Measurements from ENCODE around the gene TMEM184C.

Gene TMEM184C

GRCh38 chr4:147599769-147600168, 17.4 kb upstream of the TMEM184C start:
- DNase-seq, result peak; percentile 74

DNA sequence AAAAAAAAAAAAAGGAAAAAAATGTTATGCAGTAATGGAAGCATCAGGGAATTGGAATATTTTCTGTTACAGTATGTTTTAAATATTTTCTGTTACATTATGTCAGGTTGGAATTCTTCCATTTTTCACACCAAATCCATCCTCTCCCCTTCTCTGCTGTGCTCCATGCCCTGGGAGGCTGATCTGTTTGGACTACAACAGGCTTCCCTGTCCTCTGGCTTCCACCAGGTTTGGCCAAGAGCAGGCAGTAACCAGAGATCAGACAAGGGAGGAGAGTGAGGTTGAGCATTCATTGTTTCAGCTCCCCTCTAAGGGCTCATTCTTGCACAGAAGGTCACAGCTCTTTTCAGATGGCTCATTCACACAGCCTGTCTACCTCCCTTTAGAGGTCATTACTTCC, 11.7 kb upstream of the TMEM184C start:
- DNase-seq, result no peak

- DNase-seq, result no peak
Measured at GRCh38 chr4:147607471-147607870, 9.7 kb upstream of the TMEM184C start.

GRCh38 chr4:147610686-147611085, 6.5 kb upstream of the TMEM184C start:
- no peak for DNase-seq

GRCh38 chr4:147616849-147617172, 386 bp upstream of the TMEM184C start:
- DNase-seq, result no peak

DNA sequence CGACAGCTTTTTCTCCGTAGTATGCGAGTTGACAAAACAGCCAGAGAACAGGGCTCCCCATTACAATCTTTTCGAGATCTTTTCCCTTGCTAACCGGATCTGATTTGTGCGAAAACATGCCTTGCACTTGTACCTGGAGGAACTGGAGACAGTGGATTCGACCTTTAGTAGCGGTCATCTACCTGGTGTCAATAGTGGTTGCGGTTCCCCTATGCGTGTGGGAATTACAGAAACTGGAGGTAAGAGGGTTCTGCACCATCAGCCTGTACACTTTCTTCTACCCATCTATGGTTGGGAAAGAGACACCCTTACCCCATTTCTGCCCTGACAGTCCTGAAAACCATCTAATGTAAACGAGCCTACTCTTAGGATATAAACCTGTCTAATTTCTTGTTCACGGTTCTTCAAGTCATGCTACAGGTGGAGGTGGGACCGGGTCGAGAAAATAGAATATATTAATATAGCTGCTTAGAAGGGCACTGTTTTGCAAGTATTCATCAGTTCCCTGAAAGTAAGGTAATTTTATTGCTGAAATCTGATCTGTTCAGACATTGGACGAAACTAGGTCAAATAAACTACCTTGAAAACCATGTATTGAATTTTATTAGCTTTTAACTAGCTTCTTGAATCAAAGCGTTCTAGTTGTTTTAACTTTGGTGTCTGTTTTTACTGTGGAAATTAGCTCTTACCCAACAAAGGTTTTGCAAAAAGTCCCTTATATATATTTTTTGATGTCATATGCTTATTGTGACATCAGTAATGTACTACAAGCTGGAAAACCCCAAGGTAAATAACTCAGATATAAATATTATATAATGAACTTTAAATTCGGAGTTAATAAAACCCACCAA, 869 bp downstream of the TMEM184C start:
- no peak for DNase-seq

- no peak for DNase-seq
Measured at GRCh38 chr4:147620315-147620714, 3.1 kb downstream of the TMEM184C start.

GRCh38 chr4:147625733-147626132, 8.5 kb downstream of the TMEM184C start:
- DNase-seq, result no peak

DNA sequence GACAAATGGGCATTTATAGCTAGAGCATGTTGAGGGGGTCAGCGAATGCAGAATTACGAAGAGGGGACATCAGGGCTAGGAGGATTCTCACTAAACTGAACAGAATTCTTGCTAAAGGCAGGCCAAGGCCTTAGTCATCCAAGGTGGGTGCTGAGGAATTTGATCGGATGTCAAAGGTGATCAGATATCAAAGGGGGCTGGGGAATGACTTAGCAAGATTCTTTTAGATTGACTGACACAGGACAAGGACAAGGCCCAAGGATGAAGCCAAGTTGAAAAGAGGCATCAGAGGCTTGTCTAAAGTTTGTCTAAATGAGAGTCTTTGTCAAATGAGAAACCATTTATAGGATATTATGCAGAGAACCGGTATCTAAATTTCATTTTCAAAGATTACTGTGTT, 9.7 kb downstream of the TMEM184C start:
- DNase-seq, result no peak

GRCh38 chr4:147628415-147628814, 11.2 kb downstream of the TMEM184C start:
- DNase-seq, result no peak

DNA sequence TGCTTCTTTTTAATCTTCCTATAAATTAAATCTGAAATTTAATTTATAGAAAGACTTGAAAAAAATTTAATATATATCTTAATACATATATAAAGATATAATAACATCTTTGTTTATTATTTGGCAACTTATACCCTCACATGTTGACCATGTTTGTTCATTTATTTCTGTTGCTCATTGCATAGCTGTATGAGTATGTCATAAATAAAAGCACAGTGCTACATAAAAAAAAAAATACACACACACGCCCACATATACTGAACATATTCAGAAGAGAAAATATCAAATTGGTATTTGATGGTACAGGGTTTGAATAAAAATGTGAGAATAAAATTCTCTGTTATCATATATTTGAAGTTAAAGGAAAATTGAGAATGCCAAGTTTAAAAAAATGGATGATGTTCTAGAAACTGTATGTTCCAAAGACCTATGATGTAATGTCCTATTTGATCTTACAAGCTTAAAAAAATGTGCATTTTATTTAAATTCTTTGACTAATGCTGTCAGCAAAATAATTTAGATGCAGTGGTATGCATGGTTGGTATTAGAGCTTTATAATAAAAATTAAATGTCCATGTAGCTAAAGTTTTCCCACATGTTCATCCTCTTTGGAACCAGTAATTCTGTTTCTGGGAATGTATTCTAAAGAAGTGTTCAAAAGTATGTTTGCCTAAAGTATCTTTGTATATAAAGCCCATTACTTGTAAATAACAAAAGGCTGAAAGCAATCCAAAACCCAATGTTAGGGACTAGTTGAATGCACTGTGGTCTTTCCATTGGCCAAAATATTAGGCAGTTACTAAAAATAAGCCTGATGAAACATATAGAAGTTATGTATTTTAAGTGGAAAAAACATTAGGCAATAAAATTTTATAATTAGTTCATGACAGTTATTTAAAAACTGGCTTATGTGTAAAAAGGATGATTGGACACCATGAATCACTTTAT, 12.9 kb downstream of the TMEM184C start:
- no peak for DNase-seq

GRCh38 chr4:147633113-147633512, 15.9 kb downstream of the TMEM184C start:
- peak; percentile 41 for DNase-seq

DNA sequence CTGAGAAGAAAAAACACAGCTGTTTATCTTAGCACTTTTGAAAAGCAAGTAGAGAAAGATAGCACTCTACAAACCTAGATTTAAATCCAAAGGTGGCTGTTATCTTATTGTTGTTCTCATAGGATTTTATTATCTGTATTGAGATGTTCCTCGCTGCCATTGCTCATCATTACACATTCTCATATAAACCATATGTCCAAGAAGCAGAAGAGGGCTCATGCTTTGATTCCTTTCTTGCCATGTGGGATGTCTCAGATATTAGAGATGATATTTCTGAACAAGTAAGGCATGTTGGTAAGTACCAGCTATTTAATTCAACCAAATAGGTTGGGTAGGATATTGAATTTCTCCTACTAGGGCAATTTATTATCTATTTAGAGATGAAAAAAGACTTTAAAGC, 16.4 kb downstream of the TMEM184C start:
- DNase-seq, result no peak

- DNase-seq, result no peak
Measured at GRCh38 chr4:147635348-147635747, 18.2 kb downstream of the TMEM184C start.

- DNase-seq, result no peak
Measured at GRCh38 chr4:147638365-147638764, 21.2 kb downstream of the TMEM184C start.

DNA sequence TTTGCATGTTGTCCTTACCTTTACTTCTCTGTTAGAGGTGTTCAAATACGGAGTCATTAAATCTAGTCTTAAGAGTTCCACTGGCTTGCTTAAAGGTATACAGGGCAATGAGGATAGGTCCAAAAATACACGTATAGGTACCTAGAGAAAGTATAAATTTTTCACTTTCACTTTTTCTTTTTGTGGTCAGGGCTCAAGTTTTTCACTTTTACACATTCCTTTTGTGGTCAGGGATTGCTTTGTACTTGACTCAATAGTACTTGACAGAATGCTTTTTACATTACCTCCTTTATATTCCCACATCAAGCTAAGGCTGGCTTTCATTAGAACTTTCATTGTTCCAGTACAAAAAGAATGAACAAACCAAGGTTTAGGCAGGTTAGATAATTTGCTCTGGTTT, 21.7 kb downstream of the TMEM184C start:
- DNase-seq, result no peak

DNA sequence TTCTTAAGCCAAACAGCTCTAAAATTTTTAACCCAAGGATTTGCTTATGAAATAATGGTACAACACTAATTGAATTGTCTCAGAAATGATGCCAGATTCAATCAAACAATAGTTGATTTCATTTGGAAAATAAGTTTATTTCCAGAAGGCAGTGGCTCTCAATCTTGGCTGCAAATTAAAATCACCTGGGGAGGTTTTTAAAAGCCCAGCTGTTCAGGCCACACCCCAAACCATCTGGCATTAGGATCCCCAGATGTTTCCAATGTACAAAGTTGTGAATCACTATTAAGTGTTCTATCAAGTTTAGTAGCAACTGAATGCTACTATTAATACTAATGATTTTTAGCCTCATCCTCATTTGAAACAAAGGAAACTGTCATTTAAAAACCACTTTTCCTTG, 22.2 kb downstream of the TMEM184C start:
- no peak for DNase-seq

GRCh38 chr4:147640331-147640730, 23.1 kb downstream of the TMEM184C start:
- DNase-seq, result no peak

- DNase-seq, result no peak
Measured at GRCh38 chr4:147643616-147644015, 26.4 kb downstream of the TMEM184C start.

- DNase-seq, result no peak
Measured at GRCh38 chr4:147644471-147644870, 27.3 kb downstream of the TMEM184C start.

DNA sequence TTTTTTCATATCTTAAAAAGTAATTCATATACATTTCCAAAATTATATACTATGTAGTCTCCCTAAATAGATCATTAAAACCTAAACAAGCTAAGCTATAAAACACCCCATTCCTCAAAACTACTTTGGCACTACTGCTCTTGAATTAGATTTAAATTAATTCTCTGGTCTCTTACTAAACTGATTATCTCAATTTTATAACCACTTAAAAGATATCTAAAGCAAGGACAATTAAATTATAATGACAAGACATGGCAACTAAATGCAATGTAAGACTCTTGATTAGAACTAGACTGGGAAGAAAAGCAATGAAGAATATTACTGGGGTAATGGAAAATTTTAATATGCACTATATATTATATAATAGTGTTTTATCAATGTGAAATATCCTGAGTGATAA, 27.9 kb downstream of the TMEM184C start:
- DNase-seq, result no peak

DNA sequence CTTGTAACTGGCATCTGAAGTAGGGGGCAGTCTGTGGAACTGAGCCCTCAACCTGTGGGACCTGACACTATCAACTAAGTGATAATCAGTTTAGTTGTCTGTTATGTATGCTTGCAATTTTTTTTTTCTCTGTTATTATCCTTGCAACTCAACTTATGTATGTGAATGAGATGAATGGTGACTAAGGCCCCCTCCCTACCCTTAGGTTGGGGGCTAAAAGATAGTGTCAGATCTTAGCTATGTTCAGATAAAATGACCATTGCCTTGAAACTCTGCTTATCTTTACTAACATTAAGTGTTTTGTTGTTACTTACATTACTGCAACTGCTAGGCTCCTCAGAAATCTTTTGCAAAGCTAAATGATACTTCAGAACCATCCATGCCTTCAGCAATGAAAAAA, 31.5 kb downstream of the TMEM184C start:
- no peak for DNase-seq

- no peak for DNase-seq
Measured at GRCh38 chr4:147651563-147651962, 34.4 kb downstream of the TMEM184C start.

DNA sequence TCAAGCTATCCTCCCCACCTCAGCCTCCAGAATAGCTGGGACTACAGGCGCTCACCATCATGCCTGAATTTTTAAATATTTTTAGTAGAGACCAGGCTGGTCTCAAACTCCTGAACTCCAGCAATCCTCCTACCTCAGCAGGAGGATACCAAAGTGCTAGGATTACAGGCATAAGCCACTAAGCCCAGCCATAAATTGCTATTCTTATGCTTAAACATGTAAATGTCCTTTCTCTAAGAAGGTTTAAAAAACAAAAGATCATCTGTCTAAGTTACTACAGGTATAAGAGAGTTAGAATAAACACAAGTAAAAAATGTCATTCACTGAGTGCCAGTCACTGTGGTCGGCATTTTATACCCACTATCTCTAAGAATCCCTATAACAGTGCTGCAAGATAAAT, 38.4 kb downstream of the TMEM184C start:
- no peak for DNase-seq

Data from fibroblast of skin of back (primary cell).